Thymus (tissue), 11 donors: ENCODE measurements around the gene RASSF9. TPM values are rescaled to one million over a fixed set of nuclear protein-coding genes. Genes with fewer than 3 reads are reported as not detected.

Experiments used
- DNase-seq, 9 donors: peaks; one replicate each; pipeline ENCODE4 v3.0.0-alpha.2; 2013; ENCODE audit warnings: low spot score in 9 of 9, low read depth in 6 of 9, missing footprints in 1 of 9
- H3K27ac ChIP-seq, 2 donors: one replicate each; pipeline ENCODE4 v1.5.1; 2013; ENCODE audit warnings: control low read depth in 1 of 2, low read depth in 1 of 2, low read length in 1 of 2, mild to moderate bottlenecking in 1 of 2, moderate library complexity in 1 of 2
- H3K27me3 ChIP-seq, 2 donors: one replicate each; pipeline ENCODE4 v1.5.1; 2013; ENCODE audit warnings: low read length in 1 of 2; ENCODE audit not compliant: control insufficient read depth in 2 of 2, insufficient read depth in 1 of 2
- H3K36me3 ChIP-seq, 2 donors: one replicate each; pipeline ENCODE4 v1.5.1; 2013; ENCODE audit warnings: low read length in 1 of 2, mild to moderate bottlenecking in 1 of 2, moderate library complexity in 1 of 2; ENCODE audit not compliant: control insufficient read depth in 2 of 2, insufficient read depth in 2 of 2
- H3K4me1 ChIP-seq, 2 donors: one replicate each; pipeline ENCODE4 v1.5.1; 2013; ENCODE audit warnings: low read length in 2 of 2; ENCODE audit not compliant: control insufficient read depth in 2 of 2, insufficient read depth in 2 of 2
- H3K4me3 ChIP-seq, 2 donors: one replicate each; pipeline ENCODE4 v1.5.1; 2013; ENCODE audit warnings: low read length in 2 of 2, control low read depth in 1 of 2, mild to moderate bottlenecking in 1 of 2
- H3K9me3 ChIP-seq, 2 donors: one replicate each; pipeline ENCODE4 v1.5.1; 2013; ENCODE audit warnings: low read length in 1 of 2, mild to moderate bottlenecking in 1 of 2; ENCODE audit not compliant: control insufficient read depth in 2 of 2, insufficient read depth in 1 of 2
- WGBS: extraction: QIAGEN DNeasy Blood & Tissue Kit; methylation state at CpG from one replicate; pipeline ENCODE4 v1.1.7; 2013; 5-methylcytosine and 5-hydroxymethylcytosine counted together
- polyA plus RNA-seq: library from polyadenylated mRNA; stranded (reverse); fragments of 200-250 nt; gene quantifications from one replicate; pipeline ENCODE4 v1.2.3, GENCODE V29; 2013
- total RNA-seq: library from RNA; stranded (reverse); fragments of 120-200 nt; gene quantifications from one replicate; pipeline ENCODE4 v1.2.4, GENCODE V29; 2013
- donor health status: healthy.

RASSF9 gene
- total and polyA plus RNA-seq, 2 donors: 0.94 to 1.2 TPM

GRCh38 chr12:85825746-85826145 is 10.5 kb downstream of the RASSF9 start:
- Histone ChIP-seq H3K36me3 (no peaks in the 10 kb centered on the region), H3K27ac (no peak overlapping the region), H3K27me3 (no peaks in the 10 kb centered on the region), H3K4me3 (no peak overlapping the region), H3K4me1 (no peaks in the 10 kb centered on the region), H3K9me3 (no peaks in the 10 kb centered on the region)
- no peak for DNase-seq

- no peak for DNase-seq
- H3K36me3 ChIP-seq: no peaks in the 10 kb centered on the region
- no peak overlapping the region for H3K27ac ChIP-seq
- H3K9me3 ChIP-seq: no peaks in the 10 kb centered on the region
- no peaks in the 10 kb centered on the region for H3K4me1 ChIP-seq
- 93% methylated on average over 4 of the region's 4 CpGs for WGBS
- no peak overlapping the region for H3K4me3 ChIP-seq
- H3K27me3 ChIP-seq: no peaks in the 10 kb centered on the region
These were observed 12.6 kb downstream of the RASSF9 start for GRCh38 chr12:85823436-85824180.

GRCh38 chr12:85821759-85822158 is 14.4 kb downstream of the RASSF9 start:
- WGBS: 94% methylated on average over 5 of the region's 5 CpGs
- Histone ChIP-seq H3K27ac (no peak overlapping the region), H3K4me3 (no peak overlapping the region), H3K9me3 (no peaks in the 10 kb centered on the region), H3K4me1 (no peaks in the 10 kb centered on the region), H3K36me3 (no peaks in the 10 kb centered on the region), H3K27me3 (no peaks in the 10 kb centered on the region)
- no peak for DNase-seq

GRCh38 chr12:85821206-85821605 is 15.0 kb downstream of the RASSF9 start:
- Histone ChIP-seq H3K27ac (no peak overlapping the region), H3K4me3 (no peak overlapping the region), H3K4me1 (no peaks in the 10 kb centered on the region), H3K27me3 (no peaks in the 10 kb centered on the region), H3K36me3 (no peaks in the 10 kb centered on the region), H3K9me3 (no peaks in the 10 kb centered on the region)
- no peak for DNase-seq

- no peak overlapping the region for H3K4me3 ChIP-seq
- H3K27ac ChIP-seq: no peak overlapping the region
- H3K27me3 ChIP-seq: no peaks in the 10 kb centered on the region
- no peak for DNase-seq
- H3K36me3 ChIP-seq: no peaks in the 10 kb centered on the region
- H3K4me1 ChIP-seq: no peaks in the 10 kb centered on the region
- no peaks in the 10 kb centered on the region for H3K9me3 ChIP-seq
These were observed 16.1 kb downstream of the RASSF9 start for GRCh38 chr12:85820101-85820500.

GRCh38 chr12:85814741-85815140 is 21.5 kb downstream of the RASSF9 start:
- H3K4me3 ChIP-seq: no peak overlapping the region
- no peak for DNase-seq
- no peaks in the 10 kb centered on the region for H3K9me3 ChIP-seq
- no peaks in the 10 kb centered on the region for H3K36me3 ChIP-seq
- H3K27me3 ChIP-seq: no peaks in the 10 kb centered on the region
- H3K4me1 ChIP-seq: no peaks in the 10 kb centered on the region
- H3K27ac ChIP-seq: no peak overlapping the region

- no peak overlapping the region for H3K27ac ChIP-seq
- H3K4me1 ChIP-seq: no peaks in the 10 kb centered on the region
- H3K27me3 ChIP-seq: no peaks in the 10 kb centered on the region
- DNase-seq: no peak
- no peaks in the 10 kb centered on the region for H3K36me3 ChIP-seq
- H3K4me3 ChIP-seq: no peak overlapping the region
- no peaks in the 10 kb centered on the region for H3K9me3 ChIP-seq
These were observed 22.1 kb downstream of the RASSF9 start for GRCh38 chr12:85814071-85814470.

- H3K4me1 ChIP-seq: no peaks in the 10 kb centered on the region
- no peak overlapping the region for H3K27ac ChIP-seq
- H3K9me3 ChIP-seq: no peaks in the 10 kb centered on the region
- no peak for DNase-seq
- H3K36me3 ChIP-seq: no peaks in the 10 kb centered on the region
- no peak overlapping the region for H3K4me3 ChIP-seq
- no peaks in the 10 kb centered on the region for H3K27me3 ChIP-seq
These were observed 26.7 kb downstream of the RASSF9 start for GRCh38 chr12:85809500-85809899.

GRCh38 chr12:85807730-85808129 is 28.5 kb downstream of the RASSF9 start:
- H3K27me3 ChIP-seq: no peaks in the 10 kb centered on the region
- no peak for DNase-seq

GRCh38 chr12:85805654-85806053 is 30.6 kb downstream of the RASSF9 start:
- DNase-seq: peak in 1 of 9 donors; percentile 15
- Histone ChIP-seq H3K4me1 (no peaks in the 10 kb centered on the region), H3K4me3 (no peak overlapping the region), H3K36me3 (no peaks in the 10 kb centered on the region), H3K9me3 (no peaks in the 10 kb centered on the region), H3K27me3 (no peaks in the 10 kb centered on the region), H3K27ac (no peak overlapping the region)
- WGBS: 30% methylated on average over 5 of the region's 5 CpGs

More at GRCh38 chr12:85807730-85808129, 28.5 kb downstream of the RASSF9 start:
- Histone ChIP-seq H3K9me3 (no peaks in the 10 kb centered on the region), H3K36me3 (no peaks in the 10 kb centered on the region), H3K4me3 (no peak overlapping the region), H3K27ac (no peak overlapping the region), H3K4me1 (no peaks in the 10 kb centered on the region)
